Activated CD4-positive, alpha-beta T cell treated with anti-CD3 and anti-CD28 coated beads, Interleukin-2, amount 50 U/mL, for 4 hours (primary cell): Measurements from ENCODE around the gene ALPK1.

Experiments used
- DNase-seq, 2 experiments: peaks; one replicate each; pipeline ENCODE4 v3.0.0-alpha.2; 2020

The ALPK1 gene

GRCh38 chr4:112329672-112330375 lies 32.7 kb downstream of the ALPK1 start:
- no peak for DNase-seq

- DNase-seq, result no peak
Observed at GRCh38 chr4:112330921-112331320, 33.8 kb downstream of the ALPK1 start.

- no peak for DNase-seq
Observed at GRCh38 chr4:112332398-112332797, 35.2 kb downstream of the ALPK1 start.

GRCh38 chr4:112340023-112340422 lies 42.9 kb downstream of the ALPK1 start:
- no peak for DNase-seq

- DNase-seq, result no peak
Observed at GRCh38 chr4:112341033-112341432, 43.9 kb downstream of the ALPK1 start.

- no peak for DNase-seq
Observed at GRCh38 chr4:112343330-112344080, 46.3 kb downstream of the ALPK1 start.

- no peak for DNase-seq
Observed at GRCh38 chr4:112348488-112349158, 51.5 kb downstream of the ALPK1 start.

- no peak for DNase-seq
Observed at GRCh38 chr4:112352736-112353135, 55.6 kb downstream of the ALPK1 start.

- DNase-seq, result no peak
Observed at GRCh38 chr4:112355662-112356061, 58.5 kb downstream of the ALPK1 start.

GRCh38 chr4:112357453-112357852 lies 60.3 kb downstream of the ALPK1 start:
- no peak for DNase-seq

GRCh38 chr4:112357897-112358296 lies 60.7 kb downstream of the ALPK1 start:
- DNase-seq, result no peak

GRCh38 chr4:112358415-112358814 lies 61.2 kb downstream of the ALPK1 start:
- DNase-seq, result no peak

GRCh38 chr4:112358952-112359749 lies 62.0 kb downstream of the ALPK1 start:
- DNase-seq, result no peak

GRCh38 chr4:112361181-112361791 lies 64.1 kb downstream of the ALPK1 start:
- no peak for DNase-seq

- no peak for DNase-seq
Observed at GRCh38 chr4:112370466-112370865, 73.3 kb downstream of the ALPK1 start.

GRCh38 chr4:112371361-112371760 lies 74.2 kb downstream of the ALPK1 start:
- DNase-seq, result no peak

GRCh38 chr4:112374850-112375249 lies 77.7 kb downstream of the ALPK1 start:
- DNase-seq, result no peak

GRCh38 chr4:112377171-112377570 lies 80.0 kb downstream of the ALPK1 start:
- DNase-seq, result no peak

- DNase-seq, result no peak
Observed at GRCh38 chr4:112377594-112378242, 80.5 kb downstream of the ALPK1 start.

- no peak for DNase-seq
Observed at GRCh38 chr4:112378243-112378620, 81.1 kb downstream of the ALPK1 start.

- DNase-seq, result no peak
Observed at GRCh38 chr4:112378858-112379257, 81.7 kb downstream of the ALPK1 start.

GRCh38 chr4:112379306-112379705 lies 82.1 kb downstream of the ALPK1 start:
- DNase-seq, result no peak
